ENCODE data around the gene APEH.

The APEH gene

DNA sequence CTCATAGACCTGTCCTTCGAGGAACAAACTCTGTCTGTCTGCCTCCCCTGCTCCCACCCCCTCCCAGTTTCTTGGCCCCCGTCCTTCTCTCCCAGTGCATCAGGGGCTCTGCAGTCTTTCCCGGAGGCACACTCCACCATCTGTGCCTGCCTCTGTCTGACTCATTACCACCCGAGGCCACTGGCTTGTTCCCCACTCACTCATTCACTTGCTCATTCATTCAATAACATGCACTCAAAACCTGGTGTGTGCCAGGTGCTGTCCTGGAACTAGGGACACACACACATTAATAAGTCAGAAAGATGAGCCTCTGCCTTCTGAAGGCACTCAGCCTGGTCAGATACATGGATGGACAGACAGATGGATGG lies 32.9 kb downstream of the APEH start:
- H3K27me3 ChIP-seq (replicated peaks): no peaks in the 10 kb centered on the region

DNA sequence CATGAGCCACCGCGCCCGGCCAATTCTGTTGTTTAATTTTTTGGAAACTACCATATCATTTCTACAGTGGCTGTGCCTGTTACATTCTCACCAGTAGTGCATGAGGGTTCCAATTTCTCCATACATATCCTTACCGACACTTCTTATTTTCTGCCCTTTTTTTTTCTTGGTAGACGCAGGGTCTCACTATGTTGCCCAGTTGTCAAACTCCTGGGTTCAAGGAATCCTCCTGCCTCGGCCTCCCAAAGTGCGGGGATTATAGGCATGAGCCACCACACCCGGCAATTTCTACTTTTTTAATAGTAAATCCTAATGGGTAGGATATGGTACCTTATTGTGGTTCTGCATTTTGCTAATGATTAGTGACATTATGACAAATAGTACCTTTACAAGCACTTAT lies 35.7 kb downstream of the APEH start:
- Histone ChIP-seq H3K27me3 (replicated peaks) (no peaks in the 10 kb centered on the region), H3K27ac (no peak overlapping the region), H3K4me3 (ENCODE audit: low read depth, low read length) (no peak overlapping the region), H3K36me3 (replicated peaks) (peaks cover 8% of the 10 kb centered on the region)
- in situ Hi-C loops (cut with HindIII; ENCODE audit: low pct_ligation_motif_present, low sequenced_read_pairs): no loop called here
- TF ChIP-seq, protein P1, sequence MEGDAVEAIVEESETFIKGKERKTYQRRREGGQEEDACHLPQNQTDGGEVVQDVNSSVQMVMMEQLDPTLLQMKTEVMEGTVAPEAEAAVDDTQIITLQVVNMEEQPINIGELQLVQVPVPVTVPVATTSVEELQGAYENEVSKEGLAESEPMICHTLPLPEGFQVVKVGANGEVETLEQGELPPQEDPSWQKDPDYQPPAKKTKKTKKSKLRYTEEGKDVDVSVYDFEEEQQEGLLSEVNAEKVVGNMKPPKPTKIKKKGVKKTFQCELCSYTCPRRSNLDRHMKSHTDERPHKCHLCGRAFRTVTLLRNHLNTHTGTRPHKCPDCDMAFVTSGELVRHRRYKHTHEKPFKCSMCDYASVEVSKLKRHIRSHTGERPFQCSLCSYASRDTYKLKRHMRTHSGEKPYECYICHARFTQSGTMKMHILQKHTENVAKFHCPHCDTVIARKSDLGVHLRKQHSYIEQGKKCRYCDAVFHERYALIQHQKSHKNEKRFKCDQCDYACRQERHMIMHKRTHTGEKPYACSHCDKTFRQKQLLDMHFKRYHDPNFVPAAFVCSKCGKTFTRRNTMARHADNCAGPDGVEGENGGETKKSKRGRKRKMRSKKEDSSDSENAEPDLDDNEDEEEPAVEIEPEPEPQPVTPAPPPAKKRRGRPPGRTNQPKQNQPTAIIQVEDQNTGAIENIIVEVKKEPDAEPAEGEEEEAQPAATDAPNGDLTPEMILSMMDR (IDR thresholded peaks at IDR 0.05; ENCODE audit: low read depth, low read length, missing control alignments): no peak
- DNase-seq: no peak

More for the DNA sequence above, 32.9 kb downstream of the APEH start:
- peaks cover 17% of the 10 kb centered on the region for H3K36me3 ChIP-seq (replicated peaks)
- TF ChIP-seq, protein P1 (IDR thresholded peaks at IDR 0.05; ENCODE audit: low read depth, low read length, missing control alignments): no peak
- H3K27ac ChIP-seq: no peak overlapping the region
- in situ Hi-C loops (cut with HindIII; ENCODE audit: low pct_ligation_motif_present, low sequenced_read_pairs): no loop called here
- H3K4me3 ChIP-seq (ENCODE audit: low read depth, low read length): no peak overlapping the region
- no peak for DNase-seq

DNA sequence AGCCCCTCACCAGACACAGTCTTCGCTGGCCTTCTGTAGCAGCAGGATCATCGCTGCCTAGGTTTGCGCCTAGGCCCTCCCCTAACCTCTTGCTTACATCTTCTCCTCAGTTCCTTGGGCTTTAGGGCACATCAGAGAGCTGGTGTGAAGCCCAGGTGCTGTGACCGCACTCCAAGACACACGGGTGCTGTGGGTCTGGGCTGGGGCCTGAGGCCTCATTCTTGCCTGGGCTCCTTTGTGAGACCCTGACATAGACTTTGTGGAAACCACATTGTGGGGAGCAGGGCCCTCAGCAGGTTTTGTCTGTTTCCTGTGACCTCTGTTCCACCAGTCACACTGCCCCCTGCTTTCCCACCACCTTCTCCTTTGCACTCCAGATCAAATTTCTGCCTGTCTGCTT lies 37.3 kb downstream of the APEH start:
- TF ChIP-seq, protein P1 (IDR thresholded peaks at IDR 0.05; ENCODE audit: low read depth, low read length, missing control alignments): no peak
- H3K27me3 ChIP-seq (replicated peaks): no peaks in the 10 kb centered on the region
- in situ Hi-C loops (cut with HindIII; ENCODE audit: low pct_ligation_motif_present, low sequenced_read_pairs): no loop called here
- DNase-seq: no peak
- H3K36me3 ChIP-seq (replicated peaks): no peaks in the 10 kb centered on the region
- no peak overlapping the region for H3K27ac ChIP-seq
- H3K4me3 ChIP-seq (ENCODE audit: low read depth, low read length): no peak overlapping the region

DNA sequence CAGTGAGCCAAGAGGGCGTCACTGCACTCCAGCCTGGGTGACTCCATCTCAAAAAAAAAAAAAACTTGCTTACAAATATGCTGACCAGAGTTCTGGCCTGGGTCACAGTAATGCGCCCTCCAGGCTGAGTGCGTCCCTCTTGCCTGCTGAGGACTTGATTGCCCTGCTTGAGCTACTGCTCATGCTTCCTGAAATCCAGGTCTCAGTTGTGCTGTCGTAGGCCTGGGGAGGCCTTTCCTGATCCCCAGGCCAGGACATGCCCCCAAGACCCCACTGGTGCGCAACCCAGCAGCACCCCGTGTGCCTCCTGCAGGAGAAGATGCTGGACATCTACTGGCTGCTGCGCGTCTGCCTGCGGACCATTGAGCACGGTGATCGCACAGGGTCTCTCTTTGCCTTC lies 38.0 kb downstream of the APEH start:
- Histone ChIP-seq H3K27me3 (replicated peaks) (no peaks in the 10 kb centered on the region), H3K27ac (no peak overlapping the region), H3K4me3 (ENCODE audit: low read depth, low read length) (no peak overlapping the region), H3K36me3 (replicated peaks) (no peaks in the 10 kb centered on the region)
- DNase-seq: no peak
- TF ChIP-seq, protein P1 (IDR thresholded peaks at IDR 0.05; ENCODE audit: low read depth, low read length, missing control alignments): no peak
- in situ Hi-C loops (cut with HindIII; ENCODE audit: low pct_ligation_motif_present, low sequenced_read_pairs): no loop called here

DNA sequence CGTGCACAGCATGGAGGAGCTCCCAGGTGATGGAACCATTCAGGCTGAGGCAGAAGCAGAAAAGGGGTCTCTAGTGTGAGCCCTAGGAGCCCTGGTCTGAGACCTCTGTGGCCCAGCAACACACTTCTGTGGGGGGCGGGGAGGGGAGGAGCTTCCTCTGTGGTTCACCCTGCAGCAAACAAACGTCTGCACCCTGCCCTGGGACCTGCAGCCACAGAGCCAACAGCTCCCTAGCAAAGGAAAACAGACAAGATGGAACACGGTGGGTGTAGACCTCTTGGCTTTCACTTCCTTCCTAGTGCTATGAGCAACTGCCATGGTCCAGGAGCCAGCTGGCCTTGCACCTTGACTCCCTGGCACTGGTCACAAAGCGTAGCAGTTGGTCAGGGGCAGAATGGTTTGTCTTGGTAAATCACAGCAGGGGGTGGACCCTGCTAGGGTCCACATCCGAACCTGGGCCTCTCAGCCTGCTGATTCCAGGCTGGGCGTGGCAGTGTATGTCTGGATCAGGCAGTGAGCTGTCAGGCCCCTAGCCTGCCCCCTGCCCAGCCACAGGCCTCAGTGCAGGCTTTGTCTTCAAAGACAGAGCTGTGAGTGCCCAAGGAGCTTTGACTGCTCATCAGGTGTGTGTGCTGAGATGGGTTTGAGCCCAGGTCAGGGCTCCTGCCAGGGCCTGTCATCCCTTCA lies 38.6 kb downstream of the APEH start:
- no peaks in the 10 kb centered on the region for H3K27me3 ChIP-seq (replicated peaks)
- H3K27ac ChIP-seq: no peak overlapping the region
- H3K4me3 ChIP-seq (ENCODE audit: low read depth, low read length): no peak overlapping the region
- in situ Hi-C loops (cut with HindIII; ENCODE audit: low pct_ligation_motif_present, low sequenced_read_pairs): no loop called here
- no peaks in the 10 kb centered on the region for H3K36me3 ChIP-seq (replicated peaks)
- TF ChIP-seq, protein P1 (IDR thresholded peaks at IDR 0.05; ENCODE audit: low read depth, low read length, missing control alignments): peak; percentile 9
- no peak for DNase-seq
